ENCODE measurements around the gene OR6J1. TPM values are rescaled to one million over a fixed set of nuclear protein-coding genes. Genes with fewer than 3 reads are reported as not detected.

OR6J1 gene
- total and polyA plus RNA-seq, 9 of the 15 experiments (the other 6 are each of a cell fraction or from before 2014, with no cell fraction given), result not detected

- TF ChIP-seq NFE2 (IDR thresholded peaks at IDR 0.05; ENCODE audit: low read depth) (no peak), SMARCE1 (IDR thresholded peaks at IDR 0.05) (no peak), PATZ1 (CRISPR knock-in tag; IDR thresholded peaks at IDR 0.05; ENCODE audit: borderline replicate concordance) (no peak), GATAD2B (IDR thresholded peaks at IDR 0.05; ENCODE audit: borderline replicate concordance) (no peak), ZNF184 (CRISPR knock-in tag; IDR thresholded peaks at IDR 0.05) (no peak)
- TF ChIP-seq, protein P1, sequence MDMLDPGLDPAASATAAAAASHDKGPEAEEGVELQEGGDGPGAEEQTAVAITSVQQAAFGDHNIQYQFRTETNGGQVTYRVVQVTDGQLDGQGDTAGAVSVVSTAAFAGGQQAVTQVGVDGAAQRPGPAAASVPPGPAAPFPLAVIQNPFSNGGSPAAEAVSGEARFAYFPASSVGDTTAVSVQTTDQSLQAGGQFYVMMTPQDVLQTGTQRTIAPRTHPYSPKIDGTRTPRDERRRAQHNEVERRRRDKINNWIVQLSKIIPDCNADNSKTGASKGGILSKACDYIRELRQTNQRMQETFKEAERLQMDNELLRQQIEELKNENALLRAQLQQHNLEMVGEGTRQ (CRISPR knock-in tag; IDR thresholded peaks at IDR 0.05), result no peak
Observed at GRCh38 chr14:22593189-22593588, 51.0 kb downstream of the OR6J1 start (continued).

- Histone ChIP-seq H3K27me3 (ENCODE audit: control insufficient read depth in 2 of 2, insufficient read depth in 2 of 2, low read length in 2 of 2) (no peaks in the 10 kb centered on the region), H3K9me3 (replicated peaks; ENCODE audit: control insufficient read depth, insufficient read depth, low read depth, low read length) (no peaks in the 10 kb centered on the region), H2AFZ (ENCODE audit: low read depth, low read length) (peak within 1 kb of the TSS; percentile 94), H3K36me3 (ENCODE audit: control insufficient read depth, insufficient read depth, low read length) (peaks cover 10% of the 10 kb centered on the region; the same call in 1 of the 3 replicates), H3K79me2 (ENCODE audit: control insufficient read depth, insufficient read depth, low read length) (peaks cover 42% of the 10 kb centered on the region), H3K4me2 (ENCODE audit: insufficient read depth, low read length) (peak within 1 kb of the TSS; percentile 84), H3K9ac (ENCODE audit: insufficient read depth in 1 of 2, low read depth in 2 of 2, low read length in 2 of 2) (peak within 1 kb of the TSS; percentile 88 to 89), H3K4me3 (peak within 1 kb of the TSS; percentile 65), H4K20me1 (replicated peaks; ENCODE audit: control insufficient read depth, insufficient read depth, low read length) (no peaks in the 10 kb centered on the region), H3K27ac (ENCODE audit: extremely low read depth, low read depth, low read length) (peak within 1 kb of the TSS; percentile 87), H3K9me1 (ENCODE audit: control insufficient read depth, insufficient read depth, low read length) (no peaks in the 10 kb centered on the region), H3K4me1 (replicated peaks in 1 of 2; ENCODE audit: control insufficient read depth in 2 of 2, insufficient read depth in 2 of 2, low read length in 2 of 2) (peaks cover 9 to 30% of the 10 kb centered on the region in 2 experiments)
- ChIA-PET CTCF (ENCODE audit: low intra/inter-chr PET ratio) (interaction anchor here (1.1 kb wide), 1 partner anchor 19 kb away, joined by 4 read pairs; no protein-coding TSS in a partner anchor), POLR2A (interaction anchor here (0.6 to 1.4 kb wide), 10 partner anchors 9 to 1517 kb away, joined by 3 to 6 read pairs (median 4); partner anchors contain the start of genes OXA1L and RBM23)
- BruUV-seq (replicated peaks), result TSS peak; percentile 78
- DNase-seq (ENCODE audit: extremely low read depth in 1 of 4, low spot score in 3 of 4), result peak; percentile 96 to 99 (median 97)
- in situ Hi-C loops (cut with MboI), result no loop called here
- intact Hi-C loops (cut with micrococcal nuclease), result loop anchor here (5.0 kb wide), 1 partner anchor 58 kb away; no protein-coding TSS in a partner anchor
- peak; percentile 99 for FAIRE-seq
- ATAC-seq, result peak; percentile 96
- under 1% methylated on average over 41 of the region's 44 CpGs for WGBS (ENCODE audit: insufficient coverage, low coverage, missing lambda C conversion rate)
- TF ChIP-seq BMI1 (IDR thresholded peaks at IDR 0.05; ENCODE audit: low read length), result peak; percentile 81; the same call in 1 of the 2 replicates
- peak; percentile 79; the same call in 1 of the 2 replicates for TF ChIP-seq FOXJ2 (tag; IDR thresholded peaks at IDR 0.05)
- TF ChIP-seq HMG20B (CRISPR knock-in tag; IDR thresholded peaks at IDR 0.05), result no peak
- 0 out of 2 replicates have a peak, but pooled peaks have one; percentile 20 for TF ChIP-seq JUND (IDR thresholded peaks at IDR 0.05; ENCODE audit: borderline replicate concordance, low read depth, low read length)
- no peak; the same call in 2 of the 3 replicates for TF ChIP-seq JUND (tag; IDR thresholded peaks at IDR 0.05; ENCODE audit: borderline replicate concordance, low read depth, low read length)
- TF ChIP-seq BRF1 (IDR thresholded peaks at IDR 0.05; ENCODE audit: borderline replicate concordance, extremely low read depth, insufficient read length), result no peak
- no peak for TF ChIP-seq DPF2 (IDR thresholded peaks at IDR 0.05)
- no peak for TF ChIP-seq ZNF280A (IDR thresholded peaks at IDR 0.05; ENCODE audit: low read depth, partially characterized antibody)
- TF ChIP-seq NCOA1 (IDR thresholded peaks at IDR 0.05; ENCODE audit: low read depth), result no peak
- TF ChIP-seq PCBP1 (IDR thresholded peaks at IDR 0.05; ENCODE audit: low read depth, low read length, poor library complexity, severe bottlenecking), result no peak
- TF ChIP-seq GATAD2B (IDR thresholded peaks at IDR 0.05; ENCODE audit: borderline replicate concordance), result no peak
- no peak for TF ChIP-seq STAG1 (CRISPR knock-in tag; IDR thresholded peaks at IDR 0.05; ENCODE audit: borderline replicate concordance)
Observed at GRCh38 chr14:22589096-22589839, 54.9 kb downstream of the OR6J1 start, which contains the start of gene DAD1. TSS of gene DAD1 (minus strand) at chr14:22589224. CDS start at chr14:22589157, 67 bp downstream.
